IPS-18a (cell line): ENCODE measurements around the gene C16orf78.

Experiments used
- H3K27ac ChIP-seq: one replicate; pipeline ENCODE4 v1.5.1; 2013; ENCODE audit warnings: low read length
- H3K27me3 ChIP-seq: one replicate; pipeline ENCODE4 v1.6.1; 2013; ENCODE audit warnings: mild to moderate bottlenecking, low read length; ENCODE audit not compliant: control insufficient read depth, insufficient read depth
- H3K36me3 ChIP-seq: one replicate; pipeline ENCODE4 v1.6.1; 2013; ENCODE audit warnings: low read depth, low read length; ENCODE audit not compliant: control insufficient read depth
- H3K4me1 ChIP-seq: one replicate; pipeline ENCODE4 v1.6.1; 2013; ENCODE audit warnings: low read depth, low read length; ENCODE audit not compliant: control insufficient read depth
- H3K4me3 ChIP-seq: one replicate; pipeline ENCODE4 v1.5.1; 2013; ENCODE audit warnings: low read length
- H3K9ac ChIP-seq: one replicate; pipeline ENCODE4 v1.6.1; 2013; ENCODE audit warnings: mild to moderate bottlenecking, low read length, moderate library complexity
- H3K9me3 ChIP-seq: one replicate; pipeline ENCODE4 v1.6.1; 2013; ENCODE audit warnings: low read depth, low read length; ENCODE audit not compliant: control insufficient read depth

The C16orf78 gene

GRCh38 chr16:49340466-49340865 lies 33.1 kb upstream of the C16orf78 start:
- H3K9ac ChIP-seq, result no peak overlapping the region
- H3K36me3 ChIP-seq, result no peaks in the 10 kb centered on the region
- no peak overlapping the region for H3K27ac ChIP-seq
- H3K4me1 ChIP-seq, result no peaks in the 10 kb centered on the region
- no peak overlapping the region for H3K4me3 ChIP-seq
- no peaks in the 10 kb centered on the region for H3K9me3 ChIP-seq
- peaks cover 3% of the 10 kb centered on the region for H3K27me3 ChIP-seq

GRCh38 chr16:49341706-49342105 lies 31.9 kb upstream of the C16orf78 start:
- Histone ChIP-seq H3K9me3 (no peaks in the 10 kb centered on the region), H3K36me3 (no peaks in the 10 kb centered on the region), H3K4me1 (no peaks in the 10 kb centered on the region), H3K27ac (no peak overlapping the region), H3K9ac (no peak overlapping the region), H3K4me3 (no peak overlapping the region), H3K27me3 (peaks cover 3% of the 10 kb centered on the region)

- Histone ChIP-seq H3K4me1 (no peaks in the 10 kb centered on the region), H3K36me3 (no peaks in the 10 kb centered on the region), H3K9ac (no peak overlapping the region), H3K4me3 (no peak overlapping the region), H3K27me3 (peaks cover 3% of the 10 kb centered on the region), H3K27ac (no peak overlapping the region), H3K9me3 (no peaks in the 10 kb centered on the region)
These were observed 31.0 kb upstream of the C16orf78 start for GRCh38 chr16:49342336-49343265.

GRCh38 chr16:49343291-49343690 lies 30.3 kb upstream of the C16orf78 start:
- Histone ChIP-seq H3K36me3 (no peaks in the 10 kb centered on the region), H3K27me3 (peaks cover 3% of the 10 kb centered on the region), H3K4me3 (no peak overlapping the region), H3K27ac (no peak overlapping the region), H3K9ac (no peak overlapping the region), H3K9me3 (no peaks in the 10 kb centered on the region), H3K4me1 (no peaks in the 10 kb centered on the region)

- Histone ChIP-seq H3K9me3 (no peaks in the 10 kb centered on the region), H3K9ac (no peak overlapping the region), H3K36me3 (no peaks in the 10 kb centered on the region), H3K4me3 (no peak overlapping the region), H3K4me1 (no peaks in the 10 kb centered on the region), H3K27me3 (peaks cover 3% of the 10 kb centered on the region), H3K27ac (no peak overlapping the region)
These were observed 29.2 kb upstream of the C16orf78 start for GRCh38 chr16:49344401-49344800.

GRCh38 chr16:49345829-49346228 lies 27.8 kb upstream of the C16orf78 start:
- Histone ChIP-seq H3K4me1 (no peaks in the 10 kb centered on the region), H3K9me3 (no peaks in the 10 kb centered on the region), H3K27ac (no peak overlapping the region), H3K36me3 (no peaks in the 10 kb centered on the region), H3K27me3 (peaks cover 3% of the 10 kb centered on the region), H3K9ac (no peak overlapping the region), H3K4me3 (no peak overlapping the region)

GRCh38 chr16:49346459-49346858 lies 27.1 kb upstream of the C16orf78 start:
- H3K27ac ChIP-seq, result no peak overlapping the region
- no peaks in the 10 kb centered on the region for H3K9me3 ChIP-seq
- no peak overlapping the region for H3K9ac ChIP-seq
- no peak overlapping the region for H3K4me3 ChIP-seq
- peaks cover 3% of the 10 kb centered on the region for H3K27me3 ChIP-seq
- no peaks in the 10 kb centered on the region for H3K4me1 ChIP-seq
- no peaks in the 10 kb centered on the region for H3K36me3 ChIP-seq

DNA sequence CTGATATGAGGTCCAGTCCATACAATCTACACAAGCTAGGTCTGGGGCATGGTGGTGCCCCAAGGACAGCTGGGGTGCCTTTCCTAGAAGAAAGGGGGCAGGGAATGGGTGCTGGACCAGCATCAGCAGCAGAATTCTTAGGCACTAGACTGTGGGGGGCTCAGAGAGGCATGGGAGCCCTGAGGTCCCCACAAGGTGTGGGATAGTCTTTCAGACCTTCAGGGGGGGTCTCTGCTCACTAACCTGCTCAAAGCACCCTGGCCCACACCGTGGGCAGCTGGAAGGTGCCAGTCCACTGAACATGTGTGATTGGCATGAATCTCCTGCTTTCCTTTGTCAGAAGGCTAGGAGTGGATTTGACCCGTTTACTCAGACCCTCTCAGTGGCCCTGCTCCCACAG lies 26.1 kb upstream of the C16orf78 start:
- Histone ChIP-seq H3K4me1 (no peaks in the 10 kb centered on the region), H3K27me3 (peaks cover 3% of the 10 kb centered on the region), H3K4me3 (no peak overlapping the region), H3K27ac (no peak overlapping the region), H3K9ac (no peak overlapping the region), H3K36me3 (no peaks in the 10 kb centered on the region), H3K9me3 (no peaks in the 10 kb centered on the region)

GRCh38 chr16:49348408-49349176 lies 25.0 kb upstream of the C16orf78 start:
- Histone ChIP-seq H3K9me3 (no peaks in the 10 kb centered on the region), H3K4me1 (peaks cover 4% of the 10 kb centered on the region), H3K4me3 (no peak overlapping the region), H3K27me3 (peaks cover 3% of the 10 kb centered on the region), H3K36me3 (no peaks in the 10 kb centered on the region), H3K9ac (no peak overlapping the region), H3K27ac (no peak overlapping the region)

DNA sequence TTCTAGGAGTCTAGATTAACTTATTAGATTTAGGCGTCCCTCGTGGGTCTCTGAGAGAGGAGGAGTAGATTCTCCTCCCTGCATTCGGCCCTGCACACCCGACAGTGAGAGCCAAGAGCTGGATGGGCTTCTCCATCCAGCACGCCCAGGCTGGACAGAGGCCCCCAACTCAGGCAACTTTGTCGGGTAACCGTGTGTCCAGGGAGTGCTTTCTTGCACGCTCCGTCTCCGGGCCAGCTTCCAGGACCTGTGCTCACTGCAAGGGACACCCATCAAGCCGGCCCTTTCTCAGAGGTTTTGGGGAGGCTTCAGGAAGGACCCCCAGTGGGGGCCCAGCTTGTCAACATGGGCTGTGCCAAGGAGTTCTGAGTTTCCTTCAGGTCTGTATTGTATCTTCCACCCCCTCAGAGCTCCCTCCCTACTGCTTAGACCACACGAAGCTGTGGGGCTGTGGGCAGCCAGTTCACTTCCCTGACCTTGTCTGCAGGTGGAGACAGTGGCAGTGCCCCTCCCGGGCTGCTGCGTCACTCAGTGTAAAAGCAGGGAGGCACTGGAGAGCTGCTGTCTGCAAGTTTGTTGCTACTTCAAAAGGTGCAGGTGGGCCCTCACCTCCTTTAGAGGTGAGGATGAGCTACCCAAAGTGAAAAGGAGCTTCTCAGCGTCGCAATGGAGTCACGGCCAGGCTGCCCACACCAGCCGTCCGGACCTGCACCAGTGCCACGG lies 24.0 kb upstream of the C16orf78 start:
- Histone ChIP-seq H3K4me3 (no peak overlapping the region), H3K9ac (no peak overlapping the region), H3K27ac (no peak overlapping the region), H3K4me1 (peaks cover 4% of the 10 kb centered on the region), H3K9me3 (no peaks in the 10 kb centered on the region), H3K36me3 (no peaks in the 10 kb centered on the region), H3K27me3 (peaks cover 3% of the 10 kb centered on the region)
